Hematopoietic multipotent progenitor cell treated with erythropoietin and hydrocortisone succinate and interleukin-3 and kit ligand, for 6 days (in vitro differentiated cells): ENCODE results near the gene LRIT1.
A peak's percentile ranks its signal among the peaks of the same experiment; 100 is the strongest.
"Not testable (repeated sequence)": the region's sequence is repeated elsewhere in the genome, so short reads cannot be mapped to it uniquely, and the experiment has no call there.

Experiments used
- DNase-seq: peaks from one replicate; pipeline ENCODE4 v3.0.0-alpha.2; 2015

The LRIT1 gene

GRCh38 chr10:84241185-84241790 lies at the start of gene LRIT1:
LRIT1 (minus strand) TSS chr10:84241546; CDS start chr10:84241439, 107 bp downstream.
- no peak for DNase-seq

GRCh38 chr10:84290235-84290634 lies 48.9 kb upstream of the LRIT1 start:
- no peak for DNase-seq

GRCh38 chr10:84289521-84290200 lies 48.3 kb upstream of the LRIT1 start:
- DNase-seq = no peak

GRCh38 chr10:84288151-84288550 lies 46.8 kb upstream of the LRIT1 start:
- DNase-seq = no peak

- no peak for DNase-seq
Observed at GRCh38 chr10:84286695-84287094, 45.3 kb upstream of the LRIT1 start.

- DNase-seq = not testable (repeated sequence)
Observed at GRCh38 chr10:84279876-84280475, 38.6 kb upstream of the LRIT1 start.

- DNase-seq = no peak
Observed at GRCh38 chr10:84270708-84271107, 29.4 kb upstream of the LRIT1 start.

- DNase-seq = no peak
Observed at GRCh38 chr10:84269773-84270172, 28.4 kb upstream of the LRIT1 start.

GRCh38 chr10:84269162-84269561 lies 27.8 kb upstream of the LRIT1 start:
- DNase-seq = no peak

- peak; percentile 60 for DNase-seq
Observed at GRCh38 chr10:84267503-84268126, 26.3 kb upstream of the LRIT1 start.

- DNase-seq = no peak
Observed at GRCh38 chr10:84265418-84265817, 24.1 kb upstream of the LRIT1 start.

- DNase-seq = peak; percentile 83
Observed at GRCh38 chr10:84264611-84265141, 23.3 kb upstream of the LRIT1 start.

GRCh38 chr10:84263716-84264115 lies 22.4 kb upstream of the LRIT1 start:
- DNase-seq = no peak

- no peak for DNase-seq
Observed at GRCh38 chr10:84262190-84262956, 21.0 kb upstream of the LRIT1 start.

- no peak for DNase-seq
Observed at GRCh38 chr10:84261236-84261915, 20.0 kb upstream of the LRIT1 start.

- no peak for DNase-seq
Observed at GRCh38 chr10:84258034-84258695, 16.8 kb upstream of the LRIT1 start.

- no peak for DNase-seq
Observed at GRCh38 chr10:84257343-84258020, 16.1 kb upstream of the LRIT1 start.

- DNase-seq = peak; percentile 62
Observed at GRCh38 chr10:84256510-84257342, 15.4 kb upstream of the LRIT1 start.

- no peak for DNase-seq
Observed at GRCh38 chr10:84254552-84255478, 13.5 kb upstream of the LRIT1 start.
